GM21737 (cell line): Measurements from ENCODE around the gene ARL14EPL.
"Not testable (repeated sequence)": the region's sequence is repeated elsewhere in the genome, so short reads cannot be mapped to it uniquely, and the experiment has no call there.

Experiments used
- ATAC-seq: cut with Tn5 transposase; IDR thresholded peaks from one replicate; pipeline ENCODE4 v1.9.1; 2021; ENCODE audit warnings: mild to moderate bottlenecking, moderate library complexity; ENCODE audit not compliant: unreplicated experiment

The ARL14EPL gene

GRCh38 chr5:116046261-116046660, 14.0 kb downstream of the ARL14EPL start:
- no peak for ATAC-seq

GRCh38 chr5:116046823-116047222, 14.6 kb downstream of the ARL14EPL start:
- no peak for ATAC-seq

GRCh38 chr5:116058346-116058936, 26.2 kb downstream of the ARL14EPL start:
- no peak for ATAC-seq

GRCh38 chr5:116062352-116062751, 30.1 kb downstream of the ARL14EPL start:
- no peak for ATAC-seq

GRCh38 chr5:116063950-116064349, 31.7 kb downstream of the ARL14EPL start:
- ATAC-seq, result no peak

- ATAC-seq, result no peak
Observed at GRCh38 chr5:116068028-116068632, 35.9 kb downstream of the ARL14EPL start.

GRCh38 chr5:116071211-116071610, 38.9 kb downstream of the ARL14EPL start:
- no peak for ATAC-seq

- no peak for ATAC-seq
Observed at GRCh38 chr5:116075191-116075831, 43.0 kb downstream of the ARL14EPL start.

GRCh38 chr5:116076496-116076895, 44.2 kb downstream of the ARL14EPL start:
- ATAC-seq, result peak; percentile 98

- ATAC-seq, result no peak
Observed at GRCh38 chr5:116078199-116078598, 45.9 kb downstream of the ARL14EPL start.

- peak; percentile 41 for ATAC-seq
Observed at GRCh38 chr5:116084287-116084691, 52.0 kb downstream of the ARL14EPL start.

GRCh38 chr5:116084871-116085715, 52.8 kb downstream of the ARL14EPL start, which contains the start of gene COMMD10:
Gene COMMD10 (plus strand): TSS chr5:116085025.
- ATAC-seq, result peak; percentile 81

GRCh38 chr5:116086309-116086708, 54.0 kb downstream of the ARL14EPL start:
- ATAC-seq, result not testable (repeated sequence)

- ATAC-seq, result no peak
Observed at GRCh38 chr5:116088062-116088461, 55.8 kb downstream of the ARL14EPL start.

GRCh38 chr5:116090302-116090701, 58.0 kb downstream of the ARL14EPL start:
- ATAC-seq, result no peak

GRCh38 chr5:116091416-116091815, 59.1 kb downstream of the ARL14EPL start:
- no peak for ATAC-seq

GRCh38 chr5:116097301-116097700, 65.0 kb downstream of the ARL14EPL start:
- ATAC-seq, result no peak

- ATAC-seq, result no peak
Observed at GRCh38 chr5:116098998-116099397, 66.7 kb downstream of the ARL14EPL start.

GRCh38 chr5:116104941-116105340, 72.7 kb downstream of the ARL14EPL start:
- not testable (repeated sequence) for ATAC-seq
